Adrenal gland (tissue), 5 donors: ENCODE data around the gene RALGAPA2.

Experiments
- POLR2A ChIP-seq, 2 donors: fragments of 450-650 bp; IDR thresholded peaks; one replicate each; pipeline ENCODE4 v1.6.1; 2017; ENCODE audit warnings: antibody characterized with exemption in 2 of 2, mild to moderate bottlenecking in 2 of 2, moderate library complexity in 1 of 2
- TF ChIP-seq, protein P1 (sequence below), 6 experiments: fragments of 450-650 bp in 4 of 6; fragments of 200-600 bp in 2 of 6; sonication (generic) in 1 of 6; IDR thresholded peaks; 1 replicate in 5 of 6; 2 replicates in 1 of 6; pipeline versions ENCODE4 v1.5.1 to v1.8.0; 2016 to 2021; ENCODE audit warnings: antibody characterized with exemption in 6 of 6, mild to moderate bottlenecking in 2 of 6, moderate library complexity in 1 of 6
- donor health status: DM: no; HTN: no; CAD: no.

DNA sequence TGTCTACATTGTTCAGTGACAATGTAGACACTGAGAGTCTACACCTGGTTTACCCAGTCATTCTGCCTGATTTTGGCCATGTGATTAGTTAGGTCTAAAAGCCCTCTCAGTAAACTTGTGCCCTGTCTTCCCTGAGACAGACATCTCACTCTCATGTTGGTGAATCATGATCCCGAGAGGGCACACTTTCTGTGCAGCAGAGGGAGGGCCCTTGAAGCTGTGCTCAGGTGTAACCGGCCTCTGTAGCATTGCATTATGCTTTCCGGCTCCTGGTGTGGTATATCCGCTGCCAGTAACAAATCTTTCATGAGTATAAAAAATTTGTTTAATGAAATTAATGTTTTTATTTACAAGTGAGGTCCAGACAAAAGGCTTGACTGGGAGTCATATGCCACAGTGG, 85.0 kb downstream of the RALGAPA2 start:
- TF ChIP-seq, protein P1, sequence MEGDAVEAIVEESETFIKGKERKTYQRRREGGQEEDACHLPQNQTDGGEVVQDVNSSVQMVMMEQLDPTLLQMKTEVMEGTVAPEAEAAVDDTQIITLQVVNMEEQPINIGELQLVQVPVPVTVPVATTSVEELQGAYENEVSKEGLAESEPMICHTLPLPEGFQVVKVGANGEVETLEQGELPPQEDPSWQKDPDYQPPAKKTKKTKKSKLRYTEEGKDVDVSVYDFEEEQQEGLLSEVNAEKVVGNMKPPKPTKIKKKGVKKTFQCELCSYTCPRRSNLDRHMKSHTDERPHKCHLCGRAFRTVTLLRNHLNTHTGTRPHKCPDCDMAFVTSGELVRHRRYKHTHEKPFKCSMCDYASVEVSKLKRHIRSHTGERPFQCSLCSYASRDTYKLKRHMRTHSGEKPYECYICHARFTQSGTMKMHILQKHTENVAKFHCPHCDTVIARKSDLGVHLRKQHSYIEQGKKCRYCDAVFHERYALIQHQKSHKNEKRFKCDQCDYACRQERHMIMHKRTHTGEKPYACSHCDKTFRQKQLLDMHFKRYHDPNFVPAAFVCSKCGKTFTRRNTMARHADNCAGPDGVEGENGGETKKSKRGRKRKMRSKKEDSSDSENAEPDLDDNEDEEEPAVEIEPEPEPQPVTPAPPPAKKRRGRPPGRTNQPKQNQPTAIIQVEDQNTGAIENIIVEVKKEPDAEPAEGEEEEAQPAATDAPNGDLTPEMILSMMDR (IDR thresholded peaks at IDR 0.05) = no peak
- no peak for TF ChIP-seq POLR2A (IDR thresholded peaks at IDR 0.05)
